GM10248 (cell line): ENCODE results near the gene TNFRSF12A.
A peak's percentile ranks its signal among the peaks of the same experiment; 100 is the strongest.

ENCODE experiments used
- CTCF ChIA-PET: fragments of 300-600 bp; sonication (Branson Sonifier 250); formaldehyde crosslinking; extraction: SDS; loops from one replicate; lab custom pipeline; 2021; ENCODE audit warnings: antibody characterized with exemption; lab: Yijun Ruan, JAX
- POLR2A ChIA-PET: fragments of 350-650 bp; sonication (Branson Sonifier 250); formaldehyde crosslinking; extraction: SDS; loops from one replicate; lab custom pipeline; 2020; ENCODE audit warnings: antibody characterized with exemption; lab: Yijun Ruan, JAX
- DNase-seq: peaks from one replicate; pipeline ENCODE4 v3.0.0; 2012; ENCODE audit errors: extremely low spot score
- TF ChIP-seq, protein P1 (sequence below): IDR thresholded peaks from 2 replicates; pipeline ENCODE4 v1.5.1; 2012; ENCODE audit warnings: mild to moderate bottlenecking, low read depth; ENCODE audit errors: extremely low read depth, missing control alignments, control extremely low read depth

The TNFRSF12A gene

DNA sequence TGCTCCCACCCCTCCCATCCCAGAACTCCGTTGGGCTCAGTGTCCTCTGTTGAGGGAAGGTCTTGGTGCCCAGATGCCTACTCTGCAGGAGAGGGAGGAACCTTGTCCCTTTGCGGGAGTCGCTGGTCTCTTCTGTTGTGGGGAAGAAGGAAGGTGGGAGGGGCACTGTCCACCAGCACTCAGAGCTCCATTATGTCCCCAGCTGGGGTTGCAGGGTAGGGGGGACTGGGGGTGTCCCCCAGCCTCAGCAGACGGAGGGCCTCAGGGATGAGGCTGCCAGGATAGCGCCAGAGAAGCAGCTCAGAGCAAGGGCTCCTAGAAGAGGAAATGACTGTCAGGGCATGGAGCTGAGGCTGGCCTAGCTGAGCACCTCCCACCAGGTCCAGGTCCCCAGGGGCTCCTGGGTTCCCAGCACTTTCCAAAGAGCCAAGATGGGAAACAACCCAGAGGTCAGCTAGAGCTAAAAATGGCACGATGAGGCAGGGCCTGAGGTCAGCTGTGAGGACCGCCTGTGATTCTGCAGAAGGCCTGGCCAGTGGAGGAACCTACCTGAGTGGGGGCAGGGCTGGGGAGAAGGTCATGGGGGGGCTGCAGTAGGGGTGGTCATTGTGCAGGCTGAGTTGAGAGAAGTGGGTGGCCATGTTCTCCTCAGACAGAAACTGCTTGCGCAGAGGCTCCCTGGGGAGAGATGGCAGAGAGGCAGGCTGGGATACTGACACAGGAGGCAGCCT is 2.7 kb downstream of the TNFRSF12A start:
- TF ChIP-seq, protein P1, sequence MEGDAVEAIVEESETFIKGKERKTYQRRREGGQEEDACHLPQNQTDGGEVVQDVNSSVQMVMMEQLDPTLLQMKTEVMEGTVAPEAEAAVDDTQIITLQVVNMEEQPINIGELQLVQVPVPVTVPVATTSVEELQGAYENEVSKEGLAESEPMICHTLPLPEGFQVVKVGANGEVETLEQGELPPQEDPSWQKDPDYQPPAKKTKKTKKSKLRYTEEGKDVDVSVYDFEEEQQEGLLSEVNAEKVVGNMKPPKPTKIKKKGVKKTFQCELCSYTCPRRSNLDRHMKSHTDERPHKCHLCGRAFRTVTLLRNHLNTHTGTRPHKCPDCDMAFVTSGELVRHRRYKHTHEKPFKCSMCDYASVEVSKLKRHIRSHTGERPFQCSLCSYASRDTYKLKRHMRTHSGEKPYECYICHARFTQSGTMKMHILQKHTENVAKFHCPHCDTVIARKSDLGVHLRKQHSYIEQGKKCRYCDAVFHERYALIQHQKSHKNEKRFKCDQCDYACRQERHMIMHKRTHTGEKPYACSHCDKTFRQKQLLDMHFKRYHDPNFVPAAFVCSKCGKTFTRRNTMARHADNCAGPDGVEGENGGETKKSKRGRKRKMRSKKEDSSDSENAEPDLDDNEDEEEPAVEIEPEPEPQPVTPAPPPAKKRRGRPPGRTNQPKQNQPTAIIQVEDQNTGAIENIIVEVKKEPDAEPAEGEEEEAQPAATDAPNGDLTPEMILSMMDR, result no peak
- ChIA-PET POLR2A (interaction anchor here (0.7 kb wide), 1 partner anchor 112 kb away, joined by 3 read pairs; the partner anchor contains the start of gene ZNF213), CTCF (interaction anchor here (0.8 to 15.9 kb wide), 6 partner anchors 10 to 106 kb away, joined by 3 to 231 read pairs (median 8); no protein-coding TSS in a partner anchor)
- DNase-seq, result peak; percentile 49

DNA sequence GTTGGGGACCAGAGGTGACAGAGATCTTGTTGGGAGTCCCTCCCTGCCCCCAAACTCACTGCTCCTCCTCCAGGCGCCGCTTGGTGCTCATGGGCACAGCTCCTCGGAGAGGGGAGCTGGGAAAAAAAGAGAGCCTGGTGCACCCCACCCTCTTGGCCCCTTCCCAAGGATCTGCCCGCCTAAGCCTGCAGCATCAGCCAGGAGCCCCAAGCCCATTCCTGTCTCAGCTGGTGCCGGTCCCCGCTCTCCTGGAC is 3.2 kb downstream of the TNFRSF12A start:
- DNase-seq, result no peak
- TF ChIP-seq, protein P1, result no peak
- CTCF ChIA-PET, result interaction anchor here (0.8 to 15.9 kb wide), 4 partner anchors 9 to 105 kb away, joined by 3 to 231 read pairs (median 52); no protein-coding TSS in a partner anchor
- POLR2A ChIA-PET, result interaction anchor here (0.7 kb wide), 1 partner anchor 112 kb away, joined by 3 read pairs; the partner anchor contains the start of gene ZNF213

DNA sequence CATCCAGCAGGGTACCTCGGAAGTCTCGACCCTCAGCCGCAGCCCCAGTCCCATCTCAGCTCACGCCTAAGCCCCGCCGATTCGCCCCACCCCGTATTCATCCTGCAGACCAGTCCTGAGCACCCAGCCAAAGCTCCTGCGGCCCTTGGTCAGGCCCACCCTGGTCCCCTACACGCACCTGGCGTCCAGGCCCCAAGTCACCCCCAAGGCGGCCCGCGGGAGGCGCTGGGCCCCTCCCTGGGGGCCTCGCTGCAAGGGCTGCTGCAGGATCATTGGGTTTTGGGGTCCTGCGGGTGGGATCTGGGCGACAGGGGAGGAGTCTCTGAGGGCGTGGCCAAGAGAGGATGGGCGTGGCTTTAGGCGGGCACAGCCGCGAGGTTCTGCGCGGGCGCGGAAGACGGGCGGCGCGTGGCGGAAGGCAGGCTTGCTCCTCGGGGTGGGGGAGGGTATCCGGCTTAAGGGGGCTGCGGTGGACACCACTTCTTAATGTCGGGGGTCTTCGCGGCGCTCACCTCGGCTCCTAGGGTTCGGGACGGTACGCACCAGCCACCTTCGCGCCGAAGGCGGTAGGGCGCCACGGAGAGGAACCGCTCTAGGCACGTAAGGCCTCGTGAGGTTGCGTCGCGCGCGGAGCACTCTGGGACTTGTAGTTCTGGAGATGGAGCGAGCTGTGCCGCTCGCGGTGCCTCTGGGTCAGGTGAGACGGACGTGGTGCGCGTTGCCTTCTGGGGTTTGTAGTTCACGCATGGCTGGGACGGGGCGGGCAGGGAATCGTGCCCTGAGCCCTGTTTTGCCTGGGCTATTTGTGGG is 3.7 kb downstream of the TNFRSF12A start, which contains the start of the genes HCFC1R1 and THOC6:
Gene HCFC1R1 (minus strand): TSS at position 274 of the 810 bp plus-strand sequence. CDS start 1 bp downstream, at position 273.
Gene THOC6 (plus strand): TSS at position 367 of the 810 bp plus-strand sequence. CDS start 292 bp downstream, at position 659.
- POLR2A ChIA-PET, result interaction anchor here (0.6 kb wide), 1 partner anchor 14 kb away, joined by 3 read pairs; no protein-coding TSS in a partner anchor
- DNase-seq, result peak; percentile 92
- TF ChIP-seq, protein P1, result no peak
- CTCF ChIA-PET, result interaction anchor here (0.8 to 15.9 kb wide), 5 partner anchors 9 to 105 kb away, joined by 3 to 231 read pairs (median 10); no protein-coding TSS in a partner anchor

DNA sequence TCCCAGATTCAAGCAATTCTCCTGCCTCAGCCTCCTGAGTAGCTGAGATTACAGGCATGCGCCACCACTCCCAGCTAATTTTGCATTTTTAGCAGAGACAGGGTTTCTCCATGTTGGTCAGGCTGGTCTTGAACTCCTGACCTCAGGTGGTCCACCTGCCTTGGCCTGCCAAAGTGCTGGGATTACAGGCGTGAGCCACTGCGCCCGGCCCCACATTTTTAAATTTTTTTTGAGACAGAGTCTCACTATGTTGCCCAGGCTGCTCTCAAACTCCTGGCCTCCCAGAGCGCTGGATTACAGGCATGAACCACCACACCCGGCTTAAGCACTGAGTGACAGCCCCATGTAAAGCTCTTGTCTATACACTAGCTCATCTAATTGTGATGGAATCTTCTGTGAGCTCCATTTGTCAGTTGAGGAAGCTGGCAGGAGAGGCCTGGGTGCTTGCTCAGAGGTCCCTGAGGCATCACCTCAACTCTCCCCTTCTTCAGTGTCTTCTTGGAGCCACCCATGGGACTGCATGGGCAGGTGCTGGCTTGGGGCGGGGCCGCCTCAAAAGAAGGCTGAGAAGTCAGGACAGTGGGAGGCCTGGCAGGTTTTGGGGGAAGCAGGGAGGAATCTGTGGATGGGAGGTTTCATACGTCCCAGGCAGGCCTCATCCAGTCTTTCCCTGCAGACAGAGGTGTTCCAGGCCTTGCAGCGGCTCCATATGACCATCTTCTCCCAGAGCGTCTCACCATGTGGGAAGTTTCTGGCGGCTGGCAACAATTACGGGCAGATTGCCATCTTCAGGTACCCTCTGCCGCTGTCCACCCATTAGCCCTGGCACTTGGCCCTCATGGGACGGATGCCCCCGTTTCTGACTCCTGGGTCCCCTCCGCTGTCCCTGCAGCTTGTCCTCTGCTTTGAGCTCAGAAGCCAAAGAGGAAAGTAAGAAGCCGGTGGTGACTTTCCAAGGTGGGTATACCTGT is 5.1 kb downstream of the TNFRSF12A start:
- TF ChIP-seq, protein P1, result no peak

DNA sequence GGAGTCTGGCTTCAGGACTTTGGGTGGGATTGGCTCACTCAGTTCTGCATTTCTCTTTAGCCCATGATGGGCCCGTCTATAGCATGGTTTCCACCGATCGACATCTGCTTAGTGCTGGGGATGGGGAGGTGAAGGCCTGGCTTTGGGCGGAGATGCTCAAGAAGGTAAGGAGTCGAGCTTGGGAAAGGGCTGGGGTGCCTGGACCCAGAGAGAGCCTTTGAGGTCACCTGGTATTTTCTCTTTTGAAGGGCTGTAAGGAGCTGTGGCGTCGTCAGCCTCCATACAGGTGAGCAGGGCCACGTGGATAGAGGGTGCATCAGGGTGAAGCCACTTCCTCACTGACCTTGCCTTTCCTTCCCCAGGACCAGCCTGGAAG is 5.8 kb downstream of the TNFRSF12A start:
- TF ChIP-seq, protein P1, result no peak
- ChIA-PET CTCF (interaction anchor here (0.8 to 15.9 kb wide), 4 partner anchors 9 to 105 kb away, joined by 3 to 231 read pairs (median 92); partner anchors contain the start of gene ZNF213), POLR2A (no interaction called here)

More for the DNA sequence above, 5.1 kb downstream of the TNFRSF12A start:
- DNase-seq, result no peak
- CTCF ChIA-PET, result interaction anchor here (0.8 to 15.9 kb wide), 6 partner anchors 10 to 106 kb away, joined by 3 to 231 read pairs (median 6); partner anchors contain the start of gene ZNF213
- POLR2A ChIA-PET, result interaction anchor here (0.7 kb wide), 1 partner anchor 16 kb away, joined by 3 read pairs; no protein-coding TSS in a partner anchor

More for the DNA sequence above, 5.8 kb downstream of the TNFRSF12A start:
- DNase-seq, result no peak
